HCT116 (cell line): ENCODE measurements around the gene MAIP1. TPM values are rescaled to one million over a fixed set of nuclear protein-coding genes. Genes with fewer than 3 reads are reported as not detected.

ENCODE experiments used
- ATAC-seq: fragments of 200-7000 bp; cut with Tn5 transposase; 2 replicates; pipeline ENCODE4 v1.9.1; 2020; ENCODE audit warnings: mild to moderate bottlenecking, moderate library complexity
- BruUV-seq: library from RNA; stranded (reverse); fragments of 400-500 nt; replicated peaks from 2 replicates; lab custom pipeline; 2021; lab: Mats Ljungman, UMichigan
- CTCF ChIA-PET: fragments of 300-600 bp; sonication (Branson Sonifier 250); formaldehyde crosslinking; loops from one replicate; lab custom pipeline; 2021; ENCODE audit warnings: antibody characterized with exemption; lab: Charles Lee
- POLR2A ChIA-PET: fragments of 300-600, 350-600 bp; sonication (Branson Sonifier 250); formaldehyde crosslinking; loops from one replicate; lab custom pipeline; 2021; ENCODE audit warnings: antibody characterized with exemption; lab: Charles Lee
- RAD21 ChIA-PET, 2 experiments: fragments of 300-600 bp; sonication (Branson Sonifier 250); formaldehyde crosslinking; loops; one replicate each; lab custom pipeline; 2023; ENCODE audit warnings: low total read pairs in 2 of 2; ENCODE audit not compliant: uncharacterized antibody in 2 of 2, unreplicated experiment in 2 of 2, low non-redundant PET in 1 of 2; lab: Charles Lee
- DNase-seq: peaks from one replicate; pipeline ENCODE4 v3.0.0-alpha.2; 2010; ENCODE audit warnings: low read depth, low spot score
- H2AFZ ChIP-seq: fragments of 200-600 bp; shearing (Covaris generic), sonication (generic); 2 replicates; pipeline ENCODE4 v1.6.1; 2017; ENCODE audit warnings: low read depth, mixed run types, mixed read lengths, antibody characterized with exemption, low read length; ENCODE audit not compliant: poor library complexity, severe bottlenecking
- H3K27ac ChIP-seq: 2 replicates; pipeline ENCODE4 v1.5.1; 2012; ENCODE audit warnings: low read depth, low read length
- H3K27me3 ChIP-seq: fragments of 200-600 bp; sonication (generic); 2 replicates; pipeline ENCODE4 v1.6.1; 2016; ENCODE audit warnings: mixed run types, low read length, mixed read lengths; ENCODE audit not compliant: insufficient read depth
- H3K36me3 ChIP-seq, 2 experiments: fragments of 200-500 bp in 1 of 2; fragments of 200-600 bp in 1 of 2; sonication (Bioruptor generic) in 1 of 2; sonication (generic) in 1 of 2; 2 replicates each; pipeline versions ENCODE4 v1.5.1 to v1.6.1; 2014 to 2016; ENCODE audit warnings: low read length in 2 of 2, inconsistent platforms in 1 of 2, mixed read lengths in 1 of 2, mixed run types in 1 of 2; ENCODE audit not compliant: insufficient read depth in 2 of 2, control insufficient read depth in 1 of 2
- H3K4me1 ChIP-seq, 2 experiments: fragments of 200-600 bp in 1 of 2; sonication (generic) in 1 of 2; 2 replicates each; pipeline versions ENCODE4 v1.5.1 to v1.6.1; 2012 to 2017; ENCODE audit warnings: low read length in 2 of 2, inconsistent platforms in 1 of 2, mild to moderate bottlenecking in 1 of 2, mixed read lengths in 1 of 2, mixed run types in 1 of 2, moderate library complexity in 1 of 2; ENCODE audit not compliant: insufficient read depth in 2 of 2, control insufficient read depth in 1 of 2
- H3K4me2 ChIP-seq: fragments of 200-600 bp; sonication (generic); 2 replicates; pipeline ENCODE4 v1.6.1; 2017; ENCODE audit warnings: mixed run types, low read length, mixed read lengths
- H3K4me3 ChIP-seq, 2 experiments: fragments of 200-600 bp in 1 of 2; sonication (generic) in 1 of 2; replicated peaks in 1 of 2; 2 replicates each; pipeline ENCODE4 v1.5.1; 2011 to 2016; ENCODE audit warnings: low read length in 2 of 2, control low read depth in 1 of 2, low read depth in 1 of 2, mild to moderate bottlenecking in 1 of 2, mixed read lengths in 1 of 2, mixed run types in 1 of 2
- H3K79me2 ChIP-seq: fragments of 200-600 bp; sonication (generic); 2 replicates; pipeline ENCODE4 v1.6.1; 2017; ENCODE audit warnings: mild to moderate bottlenecking, mixed run types, low read length, moderate library complexity, mixed read lengths; ENCODE audit not compliant: insufficient read depth
- H3K9ac ChIP-seq: fragments of 200-600 bp; sonication (generic); 2 replicates; pipeline ENCODE4 v1.6.1; 2016; ENCODE audit warnings: low read length, mixed read lengths
- H3K9me2 ChIP-seq: fragments of 200-600 bp; sonication (generic), shearing (Covaris generic); 2 replicates; pipeline ENCODE4 v1.6.1; 2017; ENCODE audit warnings: mixed run types, mild to moderate bottlenecking, moderate library complexity; ENCODE audit not compliant: insufficient read depth
- H3K9me3 ChIP-seq, 2 experiments: fragments of 200-500 bp in 1 of 2; fragments of 200-600 bp in 1 of 2; sonication (Bioruptor generic) in 1 of 2; sonication (generic) in 1 of 2; 2 replicates each; pipeline ENCODE4 v1.6.1; 2014 to 2017; ENCODE audit warnings: low read length in 2 of 2, mixed read lengths in 2 of 2, inconsistent platforms in 1 of 2, low read depth in 1 of 2, mild to moderate bottlenecking in 1 of 2, mixed run types in 1 of 2, moderate library complexity in 1 of 2; ENCODE audit not compliant: control insufficient read depth in 1 of 2, insufficient read depth in 1 of 2
- H4K20me1 ChIP-seq: fragments of 200-600 bp; sonication (generic), shearing (Covaris generic); 2 replicates; pipeline ENCODE4 v1.6.1; 2017; ENCODE audit warnings: mixed run types, mild to moderate bottlenecking, moderate library complexity; ENCODE audit not compliant: insufficient read depth
- CEBPB ChIP-seq: IDR thresholded peaks from 2 replicates; pipeline ENCODE4 v1.6.1; 2012; ENCODE audit warnings: low read depth
- EGR1 ChIP-seq: IDR thresholded peaks from 2 replicates; pipeline ENCODE4 v1.6.1; 2012; ENCODE audit warnings: low read depth
- ELF1 ChIP-seq: IDR thresholded peaks from 2 replicates; pipeline ENCODE4 v1.6.1; 2012; ENCODE audit warnings: low read depth, borderline replicate concordance
- EZH2phosphoT487 ChIP-seq: fragments of 200-600 bp; IDR thresholded peaks from 2 replicates; pipeline ENCODE4 v1.6.1; 2018; ENCODE audit warnings: antibody characterized with exemption, borderline replicate concordance
- FOSL1 ChIP-seq: IDR thresholded peaks from 2 replicates; pipeline ENCODE4 v1.6.1; 2012; ENCODE audit warnings: low read depth
- JUND ChIP-seq: IDR thresholded peaks from 2 replicates; pipeline ENCODE4 v1.6.1; 2012
- POLR2AphosphoS5 ChIP-seq: IDR thresholded peaks from 2 replicates; pipeline ENCODE4 v1.6.1; 2011; ENCODE audit warnings: mild to moderate bottlenecking, low read depth, low read length, moderate library complexity
- RAD21 ChIP-seq: IDR thresholded peaks from 2 replicates; pipeline ENCODE4 v1.6.1; 2012; ENCODE audit warnings: low read depth, mild to moderate bottlenecking
- REST ChIP-seq: IDR thresholded peaks from 2 replicates; pipeline ENCODE4 v1.6.1; 2012; ENCODE audit warnings: low read depth
- SIN3A ChIP-seq: IDR thresholded peaks from 2 replicates; pipeline ENCODE4 v1.6.1; 2012; ENCODE audit warnings: low read depth
- SP1 ChIP-seq: IDR thresholded peaks from 2 replicates; pipeline ENCODE4 v1.6.1; 2012; ENCODE audit warnings: low read depth
- SRF ChIP-seq: IDR thresholded peaks from 2 replicates; pipeline ENCODE4 v1.6.1; 2012; ENCODE audit warnings: low read depth
- TCF7L2 ChIP-seq: IDR thresholded peaks from 2 replicates; pipeline ENCODE4 v1.7.0; 2011; ENCODE audit warnings: borderline replicate concordance, inconsistent platforms; ENCODE audit not compliant: insufficient read depth, insufficient read length; ENCODE audit errors: extremely low read depth
- ZBTB33 ChIP-seq: IDR thresholded peaks from 2 replicates; pipeline ENCODE4 v1.6.1; 2011; ENCODE audit warnings: mild to moderate bottlenecking, low read length, moderate library complexity; ENCODE audit not compliant: insufficient replicate concordance; ENCODE audit errors: extremely low read depth
- ZFX ChIP-seq: fragments of 450-650 bp; IDR thresholded peaks from 2 replicates; pipeline ENCODE4 v1.6.1; 2017
- intact Hi-C: fragments of 100-400 bp; cut with micrococcal nuclease; formaldehyde crosslinking; loops from 2 replicates; pipeline ENCODE4 v1.10.0; 2022
- total RNA-seq: library from RNA; stranded (reverse); gene quantifications from one replicate; pipeline ENCODE4 v1.2.1, GENCODE V29; 2021; ENCODE audit not compliant: unreplicated experiment

MAIP1 gene
- total RNA-seq, 1 experiment from 2014 or later, result 32.5 TPM

DNA sequence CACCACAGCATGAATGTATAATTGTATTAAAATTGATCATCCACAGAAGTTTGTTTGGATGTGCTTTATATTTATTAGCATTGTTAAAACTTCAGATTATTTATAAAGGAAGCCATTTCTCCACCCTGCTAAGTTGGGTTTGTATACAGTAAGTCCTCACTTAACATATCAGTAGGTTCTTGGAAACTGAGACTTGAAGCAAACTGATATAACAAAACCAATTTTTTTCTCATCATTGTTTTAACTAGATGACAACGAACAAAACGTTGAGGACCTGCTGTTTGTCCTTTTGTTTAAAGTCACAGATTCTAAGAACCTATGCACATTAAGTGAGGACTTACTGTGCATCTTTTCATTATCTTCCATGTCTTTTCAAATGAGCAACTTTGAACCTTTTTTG lies 27.2 kb upstream of the MAIP1 start (continued):
- TF ChIP-seq SRF (no peak), POLR2AphosphoS5 (no peak), ELF1 (no peak)
- TF ChIP-seq, all 23 proteins: peak for 0

DNA sequence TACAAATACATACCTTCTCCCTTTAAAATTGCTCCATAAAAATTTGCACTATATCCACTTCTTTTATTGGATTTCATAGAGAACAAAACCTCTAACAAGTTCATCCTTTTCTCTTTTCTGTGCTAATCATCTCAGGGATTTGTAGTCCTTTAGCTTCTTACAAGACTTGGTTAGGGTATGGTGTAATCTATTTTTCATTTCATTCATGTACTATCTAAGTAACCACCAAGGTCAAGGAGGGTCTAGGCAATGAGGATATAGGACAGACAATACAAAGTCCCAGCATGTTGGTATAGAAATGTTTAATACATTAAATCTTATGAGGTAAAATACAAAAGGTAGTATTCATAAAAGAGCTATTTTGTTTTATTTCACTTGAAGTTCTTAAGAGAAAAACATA lies 26.8 kb upstream of the MAIP1 start:
- no TSS peak for BruUV-seq
- no peak for TF ChIP-seq EGR1
- TF ChIP-seq FOSL1, result no peak
- TF ChIP-seq REST, result no peak
- no peak for TF ChIP-seq CEBPB
- no peak for TF ChIP-seq JUND
- no peak for TF ChIP-seq SP1
- no peak for TF ChIP-seq TCF7L2
- no peak for TF ChIP-seq ZFX
- no peak for TF ChIP-seq SRF
- TF ChIP-seq ZBTB33, result no peak
- no peak for TF ChIP-seq POLR2AphosphoS5
- TF ChIP-seq RAD21, result no peak
- TF ChIP-seq SIN3A, result no peak
- no peak for TF ChIP-seq EZH2phosphoT487
- TF ChIP-seq, all 23 proteins: peak for 0
- POLR2A ChIA-PET, result no interaction called here

More for the DNA sequence above, 26.8 kb upstream of the MAIP1 start:
- ATAC-seq, result no peak
- peaks cover 6 to 19% of the 10 kb centered on the region in 2 experiments; a peak in 3 of 4 replicates for H3K36me3 ChIP-seq
- no peaks in the 10 kb centered on the region for H3K27me3 ChIP-seq
- H3K9ac ChIP-seq, result no peak overlapping the region
- ChIA-PET RAD21 (no interaction called here), CTCF (no interaction called here)
- H3K27ac ChIP-seq, result no peak overlapping the region
- no peak overlapping the region for H3K4me2 ChIP-seq
- no peak overlapping the region for H3K4me3 ChIP-seq
- peaks cover 6% of the 10 kb centered on the region; the same call in 1 of the 2 replicates for H4K20me1 ChIP-seq
- H3K9me3 ChIP-seq, result no peaks in the 10 kb centered on the region
- DNase-seq, result no peak
- H3K79me2 ChIP-seq, result peaks cover 74% of the 10 kb centered on the region
- peaks cover 1 to 5% of the 10 kb centered on the region in 2 experiments; a peak in 3 of 4 replicates for H3K4me1 ChIP-seq
- H3K9me2 ChIP-seq, result no peaks in the 10 kb centered on the region
- no peak overlapping the region for H2AFZ ChIP-seq
- intact Hi-C loops, result no loop called here
